SK-N-SH (cell line): Measurements from ENCODE around the gene OSBP2.

ENCODE experiments used
- EZH2phosphoT487 ChIP-seq: fragments of 200-600 bp; sonication (generic); IDR thresholded peaks from 2 replicates; pipeline ENCODE4 v1.6.1; 2017; ENCODE audit warnings: low read depth, mixed run types, mild to moderate bottlenecking, antibody characterized with exemption, moderate library complexity, borderline replicate concordance
- JUND ChIP-seq: IDR thresholded peaks from 2 replicates; pipeline ENCODE4 v1.4.0; 2012
- YY1 ChIP-seq: IDR thresholded peaks from 2 replicates; pipeline ENCODE4 v1.4.0; 2012; ENCODE audit warnings: low read depth, mild to moderate bottlenecking

- no peak for TF ChIP-seq YY1
- no peak for TF ChIP-seq JUND
- no peak for TF ChIP-seq EZH2phosphoT487
These were observed 55.2 kb downstream of the OSBP2 start for GRCh38 chr22:30749849-30750248.
